Osteocyte (in vitro differentiated cells): ENCODE measurements around the gene COMTD1. TPM values are rescaled to one million over a fixed set of nuclear protein-coding genes. Genes with fewer than 3 reads are reported as not detected.
"Not testable (repeated sequence)": the region's sequence is repeated elsewhere in the genome, so short reads cannot be mapped to it uniquely, and the experiment has no call there.

Experiments used
- DNase-seq: peaks from one replicate; pipeline ENCODE4 v3.0.0; 2021; ENCODE audit warnings: mixed read lengths; ENCODE audit not compliant: unreplicated experiment; ENCODE audit errors: extremely low spot score
- H3K27ac Mint-ChIP-seq: one replicate; pipeline ENCODE4 v1.8.0; 2021; ENCODE audit warnings: mild to moderate bottlenecking, mixed read lengths; ENCODE audit not compliant: unreplicated experiment
- H3K27me3 Mint-ChIP-seq: one replicate; pipeline ENCODE4 v1.8.0; 2021; ENCODE audit warnings: mixed read lengths; ENCODE audit not compliant: unreplicated experiment
- H3K36me3 Mint-ChIP-seq: one replicate; pipeline ENCODE4 v1.8.0; 2021; ENCODE audit warnings: mixed read lengths; ENCODE audit not compliant: unreplicated experiment
- H3K4me1 Mint-ChIP-seq: one replicate; pipeline ENCODE4 v1.8.0; 2021; ENCODE audit warnings: mixed read lengths; ENCODE audit not compliant: unreplicated experiment
- H3K4me3 Mint-ChIP-seq: one replicate; pipeline ENCODE4 v1.8.0; 2021; ENCODE audit warnings: mild to moderate bottlenecking, moderate library complexity, mixed read lengths; ENCODE audit not compliant: unreplicated experiment
- H3K9me3 Mint-ChIP-seq: one replicate; pipeline ENCODE4 v1.8.0; 2021; ENCODE audit warnings: mixed read lengths; ENCODE audit not compliant: unreplicated experiment
- CTCF ChIP-seq: fragments of 200-600 bp; sonication (generic); IDR thresholded peaks from 2 replicates; pipeline ENCODE4 v1.5.0; 2021; ENCODE audit warnings: antibody characterized with exemption, mild to moderate bottlenecking, moderate library complexity
- total RNA-seq: library from RNA; stranded (reverse); gene quantifications from 2 replicates; pipeline ENCODE4 v1.2.1, GENCODE V29; 2021

COMTD1 gene
- total RNA-seq, 1 donor from 2014 or later: 12.9 TPM

DNA sequence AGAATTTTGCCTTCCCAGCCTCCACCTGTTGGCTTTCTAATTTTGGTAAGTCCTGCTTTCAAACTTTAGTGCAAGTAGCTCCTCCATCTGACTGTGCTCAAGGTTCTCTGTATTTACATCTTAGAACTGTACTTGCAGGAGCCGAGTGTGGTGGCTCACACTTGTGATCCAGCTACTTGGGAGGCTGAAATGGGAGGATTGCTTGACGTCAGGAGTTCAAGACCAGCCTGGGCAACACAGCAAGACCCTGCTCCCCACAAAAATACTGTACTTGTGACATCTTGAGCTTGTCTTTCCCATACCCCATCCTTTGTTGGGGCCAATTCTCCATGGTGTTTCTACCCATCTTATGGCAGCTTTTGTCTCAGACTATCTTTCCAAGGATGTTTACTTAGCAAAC, 29.8 kb downstream of the COMTD1 start:
- no peak for TF ChIP-seq CTCF
- no peaks in the 10 kb centered on the region for H3K36me3 Mint-ChIP-seq
- no peak overlapping the region for H3K27ac Mint-ChIP-seq
- H3K27me3 Mint-ChIP-seq: no peaks in the 10 kb centered on the region
- H3K4me3 Mint-ChIP-seq: no peak overlapping the region
- DNase-seq: no peak
- peaks cover 12% of the 10 kb centered on the region for H3K4me1 Mint-ChIP-seq
- H3K9me3 Mint-ChIP-seq: no peaks in the 10 kb centered on the region

DNA sequence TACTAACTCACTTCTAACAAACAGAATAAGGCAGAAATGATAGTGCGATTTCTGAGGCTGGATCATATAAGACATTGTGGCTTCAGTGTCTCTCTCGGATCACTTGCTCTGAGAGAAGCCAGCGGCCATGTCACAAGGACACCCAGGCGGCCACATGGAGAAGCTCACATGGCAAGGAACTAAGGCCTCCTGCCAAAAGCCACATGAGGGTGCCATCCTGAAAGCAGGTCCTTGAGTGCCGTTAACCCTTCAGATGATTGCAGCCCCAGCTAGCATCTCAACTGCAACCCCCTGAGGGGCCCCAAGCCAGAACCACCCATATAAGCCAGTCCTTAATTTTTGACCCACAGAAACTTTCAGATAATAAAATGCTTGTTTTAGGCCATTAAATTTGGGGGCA, 32.0 kb downstream of the COMTD1 start:
- no peak for DNase-seq
- Mint-ChIP-seq H3K27me3 (no peaks in the 10 kb centered on the region), H3K4me3 (no peak overlapping the region), H3K4me1 (peaks cover 7% of the 10 kb centered on the region), H3K36me3 (no peaks in the 10 kb centered on the region), H3K9me3 (no peaks in the 10 kb centered on the region), H3K27ac (no peak overlapping the region)
- no peak for TF ChIP-seq CTCF

DNA sequence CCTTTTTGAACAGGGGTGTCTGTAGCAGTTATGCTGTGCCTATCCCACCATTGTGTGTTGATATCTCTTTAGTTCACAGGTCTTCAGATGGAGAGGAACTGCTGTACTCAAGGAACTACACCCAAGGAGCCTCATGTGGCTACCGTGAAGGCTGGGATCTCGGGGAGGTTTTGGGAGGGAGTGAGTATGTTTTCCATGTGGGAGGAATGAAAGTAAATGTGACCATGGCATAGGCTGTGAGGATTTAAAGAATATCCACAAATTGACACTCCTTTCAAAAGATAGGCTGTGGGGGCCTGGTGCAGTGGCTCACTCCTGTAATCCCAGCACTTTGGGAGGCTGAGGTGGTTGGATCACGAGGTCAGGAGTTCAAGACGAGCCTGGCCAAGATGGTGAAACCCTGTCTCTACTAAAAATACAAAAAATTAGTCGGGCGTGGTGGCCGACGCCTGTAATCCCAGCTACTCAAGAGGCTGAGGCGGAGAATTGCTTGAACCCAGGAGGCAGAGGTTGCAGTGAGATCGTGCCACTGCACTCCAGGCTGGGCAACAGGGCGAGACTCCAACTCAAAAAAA, 32.6 kb downstream of the COMTD1 start:
- not testable (repeated sequence) for H3K36me3 Mint-ChIP-seq, H3K9me3 Mint-ChIP-seq, H3K27me3 Mint-ChIP-seq, H3K4me3 Mint-ChIP-seq, H3K4me1 Mint-ChIP-seq, DNase-seq
- H3K27ac Mint-ChIP-seq: peak overlapping the region; percentile 9

DNA sequence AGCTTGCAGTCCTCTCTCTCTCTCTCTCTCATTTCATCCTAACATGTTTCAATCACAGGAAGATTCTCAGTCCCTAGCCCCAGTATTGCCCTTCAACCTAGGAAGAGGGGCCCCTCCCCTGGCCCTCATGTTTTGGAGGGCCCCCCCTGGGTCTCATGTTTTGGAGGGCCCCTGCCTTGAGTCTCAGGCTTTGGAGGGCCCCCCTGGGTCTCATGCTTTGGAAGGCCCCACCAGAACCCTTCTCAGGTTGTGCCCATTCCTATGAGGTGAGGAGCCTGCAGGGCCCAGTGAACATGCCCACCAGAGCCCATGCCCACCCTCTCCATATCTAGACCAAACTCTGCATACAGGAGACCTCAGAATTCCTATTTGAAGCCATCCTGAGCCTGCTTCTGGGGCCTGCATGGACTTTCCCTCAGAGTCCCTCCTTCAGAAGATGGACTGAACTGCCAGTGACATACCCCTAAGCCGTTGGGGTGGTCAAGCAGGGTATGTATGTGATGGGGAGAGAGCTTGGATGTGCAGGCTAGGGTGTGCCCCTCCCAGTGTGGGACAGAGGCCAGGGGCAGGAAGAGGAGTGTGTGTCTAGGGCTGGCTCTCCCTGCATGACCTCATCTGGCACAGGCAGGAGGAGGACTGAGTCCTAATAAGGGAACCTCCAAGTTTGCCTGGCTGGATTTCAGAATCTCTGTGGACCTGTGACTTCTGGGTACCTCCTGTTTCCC, 33.3 kb downstream of the COMTD1 start:
- DNase-seq: no peak
- Mint-ChIP-seq H3K27me3 (no peaks in the 10 kb centered on the region), H3K36me3 (no peaks in the 10 kb centered on the region), H3K4me3 (no peak overlapping the region), H3K4me1 (peaks cover 5% of the 10 kb centered on the region), H3K9me3 (no peaks in the 10 kb centered on the region), H3K27ac (no peak overlapping the region)
- TF ChIP-seq CTCF: no peak

- no peak for DNase-seq
- H3K36me3 Mint-ChIP-seq: no peaks in the 10 kb centered on the region
- no peak overlapping the region for H3K27ac Mint-ChIP-seq
- TF ChIP-seq CTCF: no peak
- H3K27me3 Mint-ChIP-seq: no peaks in the 10 kb centered on the region
- H3K4me3 Mint-ChIP-seq: no peak overlapping the region
- peaks cover 5% of the 10 kb centered on the region for H3K4me1 Mint-ChIP-seq
- no peaks in the 10 kb centered on the region for H3K9me3 Mint-ChIP-seq
Measured at GRCh38 chr10:75201793-75202307, 33.9 kb downstream of the COMTD1 start.

- not testable (repeated sequence) for H3K27me3 Mint-ChIP-seq, H3K36me3 Mint-ChIP-seq, H3K4me1 Mint-ChIP-seq, H3K9me3 Mint-ChIP-seq, DNase-seq, H3K27ac Mint-ChIP-seq, H3K4me3 Mint-ChIP-seq
Measured at GRCh38 chr10:75199949-75200348, 35.8 kb downstream of the COMTD1 start.
